Activated CD8-positive, alpha-beta memory T cell treated with anti-CD3 and anti-CD28 coated beads, Interleukin-2, amount 50 U/mL, for 48 hours (primary cell): ENCODE results near the gene MYRFL.

Experiments
- DNase-seq: peaks from one replicate; pipeline ENCODE4 v3.0.0-alpha.2; 2020

Gene MYRFL

DNA sequence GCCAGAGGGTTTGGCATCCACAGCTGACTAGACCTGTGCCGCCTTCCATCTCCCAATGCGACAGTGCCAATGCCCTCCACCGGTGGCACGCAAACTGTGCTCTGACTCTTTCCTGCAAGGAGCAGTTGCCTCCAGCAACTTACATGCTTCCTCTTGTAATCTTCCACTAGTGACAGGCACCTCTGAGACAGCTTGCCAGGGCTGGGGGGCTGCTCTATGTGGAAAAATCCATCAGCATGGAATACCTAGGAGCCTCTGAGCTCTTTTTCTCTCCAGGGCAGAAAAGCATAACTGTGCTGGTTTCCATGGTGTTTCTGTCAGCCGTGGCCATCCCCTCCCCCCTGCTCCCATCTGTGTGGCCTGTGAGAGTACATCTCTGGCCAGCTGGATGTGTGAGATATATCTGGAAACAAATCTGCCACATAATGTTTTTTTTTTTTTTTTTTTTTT is 110.6 kb downstream of the MYRFL start:
- DNase-seq = no peak

- no peak for DNase-seq
Measured at GRCh38 chr12:69936214-69936731, 111.2 kb downstream of the MYRFL start.

GRCh38 chr12:69936766-69937165 is 111.7 kb downstream of the MYRFL start:
- no peak for DNase-seq

GRCh38 chr12:69947123-69947522 is 122.1 kb downstream of the MYRFL start:
- no peak for DNase-seq

DNA sequence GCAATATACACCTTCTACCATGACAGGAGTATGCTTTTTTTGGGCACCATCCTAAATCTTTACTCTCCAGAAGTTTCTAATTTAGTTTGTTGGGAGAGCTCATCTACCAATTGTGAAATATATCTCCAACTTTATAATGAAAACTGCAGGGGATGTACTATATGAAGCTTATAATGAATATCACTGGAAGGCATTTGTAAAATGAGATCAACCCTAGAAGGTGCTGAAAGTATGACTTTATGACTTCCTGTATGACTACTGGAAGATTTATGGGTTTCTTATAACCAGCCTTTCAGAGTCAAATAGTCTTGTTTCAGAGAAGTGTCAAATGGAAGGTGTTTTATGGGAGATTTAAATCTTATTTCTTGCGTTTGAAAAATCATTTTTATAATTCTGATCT is 122.9 kb downstream of the MYRFL start:
- no peak for DNase-seq

DNA sequence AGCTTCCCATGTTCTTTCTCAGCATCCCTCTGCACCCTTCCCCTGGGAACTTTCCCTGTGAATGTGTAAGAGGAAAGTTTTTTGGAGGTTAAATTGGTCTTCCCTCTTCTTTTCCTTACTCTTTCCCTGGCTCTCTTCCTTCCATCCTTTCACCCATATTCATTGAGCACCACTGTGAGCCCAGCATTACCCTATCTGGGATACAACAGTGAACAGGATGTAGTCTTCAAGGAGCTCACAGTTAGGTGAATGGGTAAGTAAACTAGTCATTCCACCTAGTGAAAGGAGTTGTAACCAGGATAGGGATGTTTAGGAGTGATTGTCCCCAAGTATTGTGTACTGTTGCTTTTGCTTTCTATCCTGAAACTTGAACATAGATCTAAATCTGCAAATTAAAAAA is 123.8 kb downstream of the MYRFL start:
- no peak for DNase-seq

- DNase-seq = no peak
Measured at GRCh38 chr12:69949311-69950002, 124.4 kb downstream of the MYRFL start.

- no peak for DNase-seq
Measured at GRCh38 chr12:69951108-69951507, 126.1 kb downstream of the MYRFL start.

DNA sequence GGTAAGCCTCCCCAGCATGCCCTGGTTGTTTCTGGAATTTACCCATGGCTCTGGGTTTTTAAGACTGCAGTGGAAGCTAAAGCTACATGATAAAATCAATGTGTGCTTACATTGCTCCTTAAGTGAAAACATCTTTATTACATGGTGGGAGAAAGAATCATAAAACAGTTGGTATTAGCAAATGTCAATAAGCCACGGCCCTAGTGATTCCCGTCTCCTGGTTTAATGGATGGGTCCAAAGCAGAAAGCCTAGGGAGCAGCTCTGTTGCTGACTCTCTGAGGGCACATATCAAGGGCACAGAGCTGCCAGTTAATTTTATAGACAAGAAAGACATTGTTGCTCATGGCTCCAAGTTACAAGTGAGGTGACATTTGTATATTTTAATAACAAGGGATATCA is 127.9 kb downstream of the MYRFL start:
- no peak for DNase-seq

DNA sequence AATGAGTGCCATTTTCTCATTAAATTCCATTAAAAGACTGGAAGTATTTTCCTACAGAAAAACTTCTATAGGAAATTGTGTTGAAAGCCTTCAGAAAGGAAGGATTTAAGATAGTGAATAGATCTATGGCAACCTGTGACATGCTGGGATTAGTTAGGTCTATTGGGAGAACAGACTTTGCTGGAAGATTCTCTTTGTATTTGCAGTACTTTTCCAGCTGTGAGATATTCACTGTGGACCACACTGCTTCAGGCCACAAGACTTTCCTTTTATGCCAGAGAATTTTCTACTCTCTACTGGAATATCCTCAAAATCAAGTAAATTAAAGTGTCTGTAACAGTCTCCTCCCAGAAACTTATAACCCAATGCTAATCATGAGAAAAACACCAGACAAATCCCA is 136.2 kb downstream of the MYRFL start:
- no peak for DNase-seq

- no peak for DNase-seq
Measured at GRCh38 chr12:69966409-69966808, 141.4 kb downstream of the MYRFL start.

DNA sequence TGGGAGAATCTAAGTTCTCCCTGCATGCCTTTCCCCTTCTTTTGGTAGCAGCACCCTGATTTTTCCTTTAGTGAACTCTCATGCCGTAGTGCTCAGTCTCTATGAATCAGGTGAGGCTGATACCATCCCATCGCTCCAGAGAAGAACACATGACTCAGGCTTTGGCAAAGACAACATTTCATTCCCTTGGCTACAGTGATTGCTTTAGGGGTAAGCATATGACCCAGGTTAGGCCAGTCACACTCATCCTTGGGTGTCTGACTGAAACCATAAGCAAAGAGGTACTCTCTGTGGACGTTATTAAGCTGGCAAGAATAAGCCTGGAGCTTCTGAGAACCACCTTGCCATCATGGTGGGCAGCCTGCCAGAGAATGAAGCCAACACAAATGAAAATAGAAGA is 141.8 kb downstream of the MYRFL start:
- no peak for DNase-seq

GRCh38 chr12:69969011-69969410 is 144.0 kb downstream of the MYRFL start:
- DNase-seq = no peak

- no peak for DNase-seq
Measured at GRCh38 chr12:69972136-69972535, 147.1 kb downstream of the MYRFL start.

DNA sequence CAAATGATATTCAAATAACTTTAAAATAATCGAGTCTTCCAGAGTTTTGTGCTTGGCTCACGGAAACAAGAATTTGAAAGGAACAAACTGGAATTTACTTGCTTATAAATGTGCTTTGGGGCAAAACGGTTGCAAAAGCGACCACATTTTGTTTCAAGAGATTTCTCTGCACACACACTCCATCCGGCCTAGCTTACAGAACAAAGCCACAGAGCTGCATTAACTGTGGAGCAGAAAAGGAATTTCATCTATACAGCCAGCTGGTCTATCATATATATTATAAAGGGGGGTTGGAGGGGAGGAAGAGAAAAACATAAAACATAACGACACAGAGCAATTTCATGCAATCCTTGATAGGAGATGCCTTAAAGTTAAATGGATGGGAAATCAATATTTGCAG is 153.0 kb downstream of the MYRFL start:
- no peak for DNase-seq

DNA sequence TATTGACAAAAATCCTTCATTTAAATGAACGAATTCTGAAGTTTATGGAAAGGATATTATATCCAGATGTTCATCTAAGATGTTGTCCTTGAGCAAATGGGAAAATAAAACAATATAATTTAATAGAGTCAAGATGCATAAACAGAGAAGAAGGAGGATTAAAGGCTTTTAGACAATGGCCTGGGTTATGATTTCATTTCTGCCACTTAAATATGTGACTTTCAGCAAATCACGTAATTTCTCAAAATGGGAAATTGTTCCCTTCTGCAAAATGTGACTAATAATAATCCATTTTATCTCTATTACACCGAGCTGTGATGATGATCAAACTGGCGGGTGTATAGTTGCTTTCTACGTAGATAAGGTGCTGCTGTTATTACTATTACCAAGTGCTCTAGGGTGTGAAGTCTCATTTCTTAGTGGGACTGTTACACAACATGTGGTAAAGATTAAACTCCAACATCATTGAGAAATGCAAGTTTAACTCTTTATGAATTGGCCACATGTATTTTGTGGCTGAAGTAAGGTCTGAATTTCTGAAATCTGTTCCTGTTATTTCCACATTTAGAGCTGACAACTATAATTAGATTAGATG is 157.0 kb downstream of the MYRFL start:
- no peak for DNase-seq

DNA sequence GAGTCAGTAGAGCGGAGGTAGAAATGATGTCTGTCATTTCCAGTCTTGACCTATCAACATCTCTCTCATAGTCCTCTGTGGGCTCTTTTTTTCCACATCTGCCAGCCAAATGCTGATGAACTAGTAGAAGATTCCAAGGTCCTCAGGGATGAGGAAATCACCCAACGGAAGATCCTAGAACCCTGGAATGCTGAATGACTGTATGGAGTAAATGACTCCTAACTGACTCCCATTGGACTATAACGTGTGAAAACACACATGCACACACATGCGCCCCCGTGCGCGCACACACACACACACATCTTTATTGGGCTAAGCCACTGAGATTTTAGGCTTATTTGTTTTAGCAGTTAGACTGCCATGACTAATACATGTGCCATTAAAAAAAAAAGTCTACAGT is 159.2 kb downstream of the MYRFL start:
- DNase-seq = no peak

GRCh38 chr12:69985656-69986055 is 160.6 kb downstream of the MYRFL start:
- DNase-seq = peak; percentile 54

DNA sequence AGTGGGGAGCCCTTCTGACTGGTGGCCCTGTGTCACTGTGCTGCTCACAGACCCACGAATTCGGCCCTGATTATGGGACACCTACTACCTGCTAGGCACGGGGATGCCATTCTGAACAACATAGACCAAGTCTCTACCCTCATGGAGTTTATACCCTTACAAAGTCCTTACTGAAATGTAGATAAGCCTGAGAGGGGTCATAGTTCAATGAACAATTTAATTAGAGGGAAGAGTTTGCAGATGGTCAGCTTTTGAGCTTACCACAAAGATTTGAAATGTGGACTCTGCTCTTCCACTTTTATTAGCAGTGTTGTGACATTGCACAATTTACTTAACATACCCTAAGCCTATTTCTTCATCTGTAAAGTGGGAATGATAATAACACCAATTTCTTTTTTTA is 161.1 kb downstream of the MYRFL start:
- DNase-seq = no peak

DNA sequence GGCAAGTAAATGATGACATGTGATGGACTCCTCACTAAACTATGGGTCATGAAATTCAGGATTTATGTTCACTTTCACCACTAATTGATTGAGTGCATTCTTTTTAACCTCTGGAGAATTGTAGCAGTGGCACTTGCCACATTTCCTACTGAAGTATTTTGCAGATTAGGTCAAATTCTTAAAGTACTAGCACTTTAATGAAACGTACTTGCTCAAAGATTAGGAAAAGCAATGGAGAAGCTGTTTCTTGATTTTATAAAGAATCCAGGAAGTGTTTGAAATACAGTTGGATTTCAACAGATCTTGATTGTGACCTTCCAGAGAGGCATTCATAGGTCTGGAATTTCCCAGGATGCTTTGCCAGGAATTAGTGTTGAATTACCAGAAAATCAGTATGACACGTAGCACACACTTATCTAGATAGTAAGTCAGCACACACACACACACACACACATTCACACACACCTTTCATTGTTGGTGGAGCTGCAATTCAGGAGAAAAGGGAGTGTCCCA is 162.6 kb downstream of the MYRFL start:
- DNase-seq = no peak

GRCh38 chr12:69988481-69989321 is 163.7 kb downstream of the MYRFL start:
- DNase-seq = no peak

DNA sequence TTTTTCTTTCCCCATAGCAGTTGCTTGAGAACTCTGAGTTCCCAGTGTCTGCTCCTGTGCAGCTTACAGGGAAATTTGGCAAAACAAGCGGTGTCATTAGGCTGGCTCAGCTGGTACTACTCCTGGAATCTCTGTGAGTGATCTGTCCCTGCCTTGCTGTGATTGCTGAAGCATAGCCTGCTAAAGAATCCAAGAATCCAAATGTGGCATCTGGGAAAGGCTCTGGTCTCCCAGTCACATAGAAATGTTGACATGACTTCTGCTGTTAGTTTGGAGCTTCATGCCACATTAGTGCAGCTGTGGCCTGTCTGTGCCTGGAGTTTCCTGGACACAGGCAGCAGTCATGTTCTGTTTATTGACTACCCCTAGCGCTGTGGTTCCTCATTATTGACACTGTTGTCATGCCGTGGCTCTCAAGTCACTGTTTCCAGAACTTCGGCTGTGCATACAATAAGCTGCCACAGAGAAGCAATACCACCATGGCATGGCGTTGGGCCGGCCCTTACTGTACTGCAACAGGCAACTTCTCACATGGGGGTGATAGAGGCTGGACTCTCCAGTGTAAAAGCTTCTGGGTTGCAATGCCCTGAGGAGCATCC is 166.8 kb downstream of the MYRFL start:
- DNase-seq = no peak

- no peak for DNase-seq
Measured at GRCh38 chr12:69993433-69993832, 168.4 kb downstream of the MYRFL start.
